HCT116 (cell line): Measurements from ENCODE around the gene ACOT7. TPM values are rescaled to one million over a fixed set of nuclear protein-coding genes. Genes with fewer than 3 reads are reported as not detected.
A peak's percentile ranks its signal among the peaks of the same experiment; 100 is the strongest.

ENCODE experiments used
- ATAC-seq: fragments of 200-7000 bp; cut with Tn5 transposase; 2 replicates; pipeline ENCODE4 v1.9.1; 2020; ENCODE audit warnings: mild to moderate bottlenecking, moderate library complexity
- BruUV-seq: library from RNA; stranded (reverse); fragments of 400-500 nt; replicated peaks from 2 replicates; lab custom pipeline; 2021; lab: Mats Ljungman, UMichigan
- CTCF ChIA-PET: fragments of 300-600 bp; sonication (Branson Sonifier 250); formaldehyde crosslinking; loops from one replicate; lab custom pipeline; 2021; ENCODE audit warnings: antibody characterized with exemption; lab: Charles Lee
- POLR2A ChIA-PET: fragments of 300-600, 350-600 bp; sonication (Branson Sonifier 250); formaldehyde crosslinking; loops from one replicate; lab custom pipeline; 2021; ENCODE audit warnings: antibody characterized with exemption; lab: Charles Lee
- RAD21 ChIA-PET, 2 experiments: fragments of 300-600 bp; sonication (Branson Sonifier 250); formaldehyde crosslinking; loops; one replicate each; lab custom pipeline; 2023; ENCODE audit warnings: low total read pairs in 2 of 2; ENCODE audit not compliant: uncharacterized antibody in 2 of 2, unreplicated experiment in 2 of 2, low non-redundant PET in 1 of 2; lab: Charles Lee
- DNase-seq: peaks from one replicate; pipeline ENCODE4 v3.0.0-alpha.2; 2010; ENCODE audit warnings: low read depth, low spot score
- H2AFZ ChIP-seq: fragments of 200-600 bp; shearing (Covaris generic), sonication (generic); 2 replicates; pipeline ENCODE4 v1.6.1; 2017; ENCODE audit warnings: low read depth, mixed run types, mixed read lengths, antibody characterized with exemption, low read length; ENCODE audit not compliant: poor library complexity, severe bottlenecking
- H3K27ac ChIP-seq: 2 replicates; pipeline ENCODE4 v1.5.1; 2012; ENCODE audit warnings: low read depth, low read length
- H3K27me3 ChIP-seq: fragments of 200-600 bp; sonication (generic); 2 replicates; pipeline ENCODE4 v1.6.1; 2016; ENCODE audit warnings: mixed run types, low read length, mixed read lengths; ENCODE audit not compliant: insufficient read depth
- H3K36me3 ChIP-seq, 2 experiments: fragments of 200-500 bp in 1 of 2; fragments of 200-600 bp in 1 of 2; sonication (Bioruptor generic) in 1 of 2; sonication (generic) in 1 of 2; 2 replicates each; pipeline versions ENCODE4 v1.5.1 to v1.6.1; 2014 to 2016; ENCODE audit warnings: low read length in 2 of 2, inconsistent platforms in 1 of 2, mixed read lengths in 1 of 2, mixed run types in 1 of 2; ENCODE audit not compliant: insufficient read depth in 2 of 2, control insufficient read depth in 1 of 2
- H3K4me1 ChIP-seq, 2 experiments: fragments of 200-600 bp in 1 of 2; sonication (generic) in 1 of 2; 2 replicates each; pipeline versions ENCODE4 v1.5.1 to v1.6.1; 2012 to 2017; ENCODE audit warnings: low read length in 2 of 2, inconsistent platforms in 1 of 2, mild to moderate bottlenecking in 1 of 2, mixed read lengths in 1 of 2, mixed run types in 1 of 2, moderate library complexity in 1 of 2; ENCODE audit not compliant: insufficient read depth in 2 of 2, control insufficient read depth in 1 of 2
- H3K4me2 ChIP-seq: fragments of 200-600 bp; sonication (generic); 2 replicates; pipeline ENCODE4 v1.6.1; 2017; ENCODE audit warnings: mixed run types, low read length, mixed read lengths
- H3K4me3 ChIP-seq, 2 experiments: fragments of 200-600 bp in 1 of 2; sonication (generic) in 1 of 2; replicated peaks in 1 of 2; 2 replicates each; pipeline ENCODE4 v1.5.1; 2011 to 2016; ENCODE audit warnings: low read length in 2 of 2, control low read depth in 1 of 2, low read depth in 1 of 2, mild to moderate bottlenecking in 1 of 2, mixed read lengths in 1 of 2, mixed run types in 1 of 2
- H3K79me2 ChIP-seq: fragments of 200-600 bp; sonication (generic); 2 replicates; pipeline ENCODE4 v1.6.1; 2017; ENCODE audit warnings: mild to moderate bottlenecking, mixed run types, low read length, moderate library complexity, mixed read lengths; ENCODE audit not compliant: insufficient read depth
- H3K9ac ChIP-seq: fragments of 200-600 bp; sonication (generic); 2 replicates; pipeline ENCODE4 v1.6.1; 2016; ENCODE audit warnings: low read length, mixed read lengths
- H3K9me2 ChIP-seq: fragments of 200-600 bp; sonication (generic), shearing (Covaris generic); 2 replicates; pipeline ENCODE4 v1.6.1; 2017; ENCODE audit warnings: mixed run types, mild to moderate bottlenecking, moderate library complexity; ENCODE audit not compliant: insufficient read depth
- H3K9me3 ChIP-seq, 2 experiments: fragments of 200-500 bp in 1 of 2; fragments of 200-600 bp in 1 of 2; sonication (Bioruptor generic) in 1 of 2; sonication (generic) in 1 of 2; 2 replicates each; pipeline ENCODE4 v1.6.1; 2014 to 2017; ENCODE audit warnings: low read length in 2 of 2, mixed read lengths in 2 of 2, inconsistent platforms in 1 of 2, low read depth in 1 of 2, mild to moderate bottlenecking in 1 of 2, mixed run types in 1 of 2, moderate library complexity in 1 of 2; ENCODE audit not compliant: control insufficient read depth in 1 of 2, insufficient read depth in 1 of 2
- H4K20me1 ChIP-seq: fragments of 200-600 bp; sonication (generic), shearing (Covaris generic); 2 replicates; pipeline ENCODE4 v1.6.1; 2017; ENCODE audit warnings: mixed run types, mild to moderate bottlenecking, moderate library complexity; ENCODE audit not compliant: insufficient read depth
- CTCF ChIP-seq, 3 experiments: fragments of 200-600 bp in 1 of 3; sonication (generic) in 1 of 3; IDR thresholded peaks in 2 of 3; conservative IDR thresholded peaks in 1 of 3; 2 replicates each; pipeline ENCODE4 v1.5.1; 2012 to 2017; ENCODE audit warnings: low read depth in 2 of 3, low read length in 2 of 3, antibody characterized with exemption in 1 of 3, borderline replicate concordance in 1 of 3, control low read depth in 1 of 3, mild to moderate bottlenecking in 1 of 3, mixed read lengths in 1 of 3, mixed run types in 1 of 3, moderate library complexity in 1 of 3; ENCODE audit not compliant: insufficient read depth in 1 of 3
- EZH2 ChIP-seq: fragments of 200-600 bp; sonication (generic); IDR thresholded peaks from 2 replicates; pipeline ENCODE4 v1.6.1; 2017; ENCODE audit warnings: antibody characterized with exemption, mixed run types
- EZH2phosphoT487 ChIP-seq: fragments of 200-600 bp; IDR thresholded peaks from 2 replicates; pipeline ENCODE4 v1.6.1; 2018; ENCODE audit warnings: antibody characterized with exemption, borderline replicate concordance
- POLR2AphosphoS5 ChIP-seq: IDR thresholded peaks from 2 replicates; pipeline ENCODE4 v1.6.1; 2011; ENCODE audit warnings: mild to moderate bottlenecking, low read depth, low read length, moderate library complexity
- SRF ChIP-seq: IDR thresholded peaks from 2 replicates; pipeline ENCODE4 v1.6.1; 2012; ENCODE audit warnings: low read depth
- YY1 ChIP-seq: IDR thresholded peaks from 2 replicates; pipeline ENCODE4 v1.6.1; 2011; ENCODE audit warnings: low read length, low read depth, moderate library complexity, mild to moderate bottlenecking; ENCODE audit not compliant: insufficient replicate concordance; ENCODE audit errors: extremely low read depth
- intact Hi-C: fragments of 100-400 bp; cut with micrococcal nuclease; formaldehyde crosslinking; loops from 2 replicates; pipeline ENCODE4 v1.10.0; 2022
- total RNA-seq: library from RNA; stranded (reverse); gene quantifications from one replicate; pipeline ENCODE4 v1.2.1, GENCODE V29; 2021; ENCODE audit not compliant: unreplicated experiment

Gene ACOT7
- total RNA-seq, 1 experiment from 2014 or later = 162 TPM

- POLR2A ChIA-PET = no interaction called here
- CTCF ChIA-PET = no interaction called here
- H3K9me2 ChIP-seq = no peaks in the 10 kb centered on the region
- DNase-seq = no peak
- no peak for ATAC-seq
- H3K36me3 ChIP-seq = no peaks in the 10 kb centered on the region; a peak in 1 of 4 replicates
- no peaks in the 10 kb centered on the region for H3K9me3 ChIP-seq
- TF ChIP-seq SRF = no peak
- no peak for TF ChIP-seq YY1
- no peak for TF ChIP-seq EZH2
- TF ChIP-seq POLR2AphosphoS5 = no peak
- TF ChIP-seq EZH2phosphoT487 = no peak
- TF ChIP-seq CTCF (IDR thresholded peaks at IDR 0.05 in 2 of 3, conservative IDR thresholded peaks at IDR 0.05 in 1 of 3; ENCODE audit: borderline replicate concordance in 1 of 3, insufficient read depth in 1 of 3, low read depth in 2 of 3, low read length in 2 of 3) = no peak
- peaks cover 35 to 47% of the 10 kb centered on the region in 2 experiments for H3K4me1 ChIP-seq
- RAD21 ChIA-PET = interaction anchor here in 1 of 2 experiments (0.7 kb wide), 1 partner anchor 236 kb away, joined by 3 read pairs; no protein-coding TSS in a partner anchor
- H3K79me2 ChIP-seq = peaks cover 59% of the 10 kb centered on the region
- no peak overlapping the region for H2AFZ ChIP-seq
- H3K27ac ChIP-seq = peak overlapping the region; percentile 12; the same call in 1 of the 2 replicates
- no peak overlapping the region for H3K4me2 ChIP-seq
- no TSS peak for BruUV-seq
- no peaks in the 10 kb centered on the region for H3K27me3 ChIP-seq
- no peaks in the 10 kb centered on the region for H4K20me1 ChIP-seq
- H3K4me3 ChIP-seq = no peak overlapping the region
- H3K9ac ChIP-seq = no peak overlapping the region
- intact Hi-C loops = no loop called here
Observed at GRCh38 chr1:6350416-6351088, 43.0 kb downstream of the ACOT7 start.
